H1 (cell line): ENCODE results near the gene ARNT2. TPM values are rescaled to one million over a fixed set of nuclear protein-coding genes. Genes with fewer than 3 reads are reported as not detected.
A peak's percentile ranks its signal among the peaks of the same experiment; 100 is the strongest.

Source experiments
- CTCF ChIA-PET: fragments of 300-600 bp; sonication (Branson Sonifier 250); formaldehyde crosslinking; loops from one replicate; lab custom pipeline; 2021; ENCODE audit not compliant: partially characterized antibody; lab: Charles Lee
- POLR2A ChIA-PET: fragments of 300-600 bp; sonication (Branson Sonifier 250); formaldehyde crosslinking; loops from one replicate; lab custom pipeline; 2021; ENCODE audit warnings: inconsistent platforms; ENCODE audit not compliant: partially characterized antibody; lab: Charles Lee
- DNase-seq, 2 experiments: peaks; one replicate each; pipeline versions ENCODE4 v3.0.0 to v3.0.0-alpha.2; 2010 to 2022; ENCODE audit warnings: low spot score in 2 of 2, low read depth in 1 of 2, mixed read lengths in 1 of 2
- FAIRE-seq: peaks from 2 replicates; lab custom pipeline; 2011; peaks lifted over from hg19 to GRCh38; lab: Jason Lieb, UNC
- H2AFZ ChIP-seq: 2 replicates; pipeline ENCODE4 v1.8.1; 2012; ENCODE audit warnings: low read length, inconsistent platforms
- H2AK5ac ChIP-seq: 2 replicates; pipeline ENCODE4 v1.6.1; 2013; ENCODE audit warnings: low read depth, low read length
- H2BK120ac ChIP-seq: replicated peaks from 2 replicates; pipeline ENCODE3; 2013; ENCODE audit warnings: low read depth, low read length, inconsistent platforms
- H2BK12ac ChIP-seq: 2 replicates; pipeline ENCODE4 v1.6.1; 2013; ENCODE audit warnings: low read depth, low read length
- H2BK15ac ChIP-seq: 2 replicates; pipeline ENCODE4 v1.6.1; 2013; ENCODE audit warnings: low read length
- H2BK20ac ChIP-seq: 2 replicates; pipeline ENCODE4 v1.6.1; 2013; ENCODE audit warnings: low read length
- H2BK5ac ChIP-seq: 2 replicates; pipeline ENCODE4 v1.6.1; 2013; ENCODE audit warnings: low read depth, low read length
- H3K14ac ChIP-seq: 2 replicates; pipeline ENCODE4 v1.6.1; 2013; ENCODE audit warnings: inconsistent platforms; ENCODE audit not compliant: insufficient read length
- H3K18ac ChIP-seq: 2 replicates; pipeline ENCODE4 v1.6.1; 2013; ENCODE audit warnings: low read length; ENCODE audit errors: extremely low read depth
- H3K23ac ChIP-seq: 2 replicates; pipeline ENCODE4 v1.6.1; 2013; ENCODE audit warnings: inconsistent platforms; ENCODE audit not compliant: insufficient read length
- H3K23me2 ChIP-seq: 2 replicates; pipeline ENCODE4 v1.6.1; 2013; ENCODE audit warnings: low read depth, low read length
- H3K27ac ChIP-seq: 2 replicates; pipeline ENCODE4 v1.6.1; 2011; ENCODE audit warnings: low read depth, low read length, inconsistent platforms
- H3K27me3 ChIP-seq, 4 experiments: replicated peaks in 1 of 4; 1 replicate in 1 of 4; 2 replicates in 3 of 4; pipeline versions ENCODE4 v1.6.1 to v1.8.1; 2011 to 2013; ENCODE audit warnings: low read length in 3 of 4, mild to moderate bottlenecking in 3 of 4, inconsistent platforms in 2 of 4, mixed read lengths in 2 of 4, moderate library complexity in 1 of 4; ENCODE audit not compliant: control insufficient read depth in 3 of 4, insufficient read depth in 3 of 4; ENCODE audit errors: extremely low read depth in 1 of 4
- H3K36me3 ChIP-seq, 4 experiments: 2 replicates each; pipeline versions ENCODE4 v1.6.1 to v1.8.1; 2011 to 2013; ENCODE audit warnings: mild to moderate bottlenecking in 4 of 4, low read length in 3 of 4, moderate library complexity in 2 of 4, control low read depth in 1 of 4, inconsistent platforms in 1 of 4; ENCODE audit not compliant: insufficient read depth in 4 of 4, control insufficient read depth in 2 of 4
- H3K4ac ChIP-seq: replicated peaks from 2 replicates; pipeline ENCODE3; 2013; ENCODE audit warnings: low read length, low read depth, mixed read lengths, inconsistent platforms; ENCODE audit not compliant: insufficient read length
- H3K4me1 ChIP-seq, 4 experiments: replicated peaks in 1 of 4; 1 replicate in 1 of 4; 2 replicates in 3 of 4; pipeline versions ENCODE4 v1.6.1 to v1.8.1; 2011 to 2013; ENCODE audit warnings: low read length in 3 of 4, inconsistent platforms in 2 of 4, mixed read lengths in 1 of 4; ENCODE audit not compliant: insufficient read depth in 4 of 4, control insufficient read depth in 3 of 4
- H3K4me2 ChIP-seq, 2 experiments: 2 replicates each; pipeline versions ENCODE4 v1.6.1 to v1.8.1; 2011 to 2013; ENCODE audit warnings: low read depth in 2 of 2, low read length in 2 of 2, control low read depth in 1 of 2, inconsistent platforms in 1 of 2, mild to moderate bottlenecking in 1 of 2; ENCODE audit not compliant: insufficient read depth in 1 of 2
- H3K4me3 ChIP-seq, 4 experiments: fragments of 200-600, 300-600 bp in 1 of 4; sonication (generic), shearing (Covaris generic), sonication (Bioruptor Twin) in 1 of 4; 2 replicates each; pipeline versions ENCODE4 v1.5.1 to v1.8.1; 2011 to 2016; ENCODE audit warnings: low read length in 4 of 4, low read depth in 3 of 4, control low read depth in 2 of 4, inconsistent platforms in 2 of 4, mild to moderate bottlenecking in 2 of 4, mixed read lengths in 1 of 4, moderate library complexity in 1 of 4; ENCODE audit not compliant: insufficient read depth in 2 of 4; ENCODE audit errors: extremely low read depth in 1 of 4
- H3K56ac ChIP-seq: replicated peaks from 2 replicates; pipeline ENCODE3; 2013; ENCODE audit warnings: low read depth, mild to moderate bottlenecking, mixed read lengths, low read length, inconsistent platforms; ENCODE audit not compliant: insufficient read length
- H3K79me1 ChIP-seq: 2 replicates; pipeline ENCODE4 v1.6.1; 2013; ENCODE audit warnings: low read depth, low read length, control low read depth
- H3K79me2 ChIP-seq, 2 experiments: 2 replicates each; pipeline versions ENCODE4 v1.6.1 to v1.8.1; 2012 to 2013; ENCODE audit warnings: low read length in 2 of 2, mild to moderate bottlenecking in 2 of 2, inconsistent platforms in 1 of 2; ENCODE audit not compliant: insufficient read depth in 2 of 2, control insufficient read depth in 1 of 2
- H3K9ac ChIP-seq, 4 experiments: replicated peaks in 1 of 4; 1 replicate in 1 of 4; 2 replicates in 3 of 4; pipeline versions ENCODE4 v1.6.1 to v1.8.1; 2011 to 2013; ENCODE audit warnings: low read depth in 3 of 4, low read length in 3 of 4, control low read depth in 2 of 4, mild to moderate bottlenecking in 2 of 4, moderate library complexity in 2 of 4, inconsistent platforms in 1 of 4; ENCODE audit errors: extremely low read depth in 1 of 4
- H3K9me3 ChIP-seq, 2 experiments: 2 replicates each; pipeline versions ENCODE4 v1.6.1 to v1.8.1; 2012 to 2013; ENCODE audit warnings: mild to moderate bottlenecking in 2 of 2, moderate library complexity in 2 of 2, control low read depth in 1 of 2, inconsistent platforms in 1 of 2, low read depth in 1 of 2, low read length in 1 of 2, mixed read lengths in 1 of 2; ENCODE audit not compliant: insufficient read depth in 2 of 2
- H4K20me1 ChIP-seq, 2 experiments: replicated peaks in 1 of 2; 2 replicates each; pipeline versions ENCODE3 to v1.8.1; 2011 to 2013; ENCODE audit warnings: inconsistent platforms in 2 of 2, low read length in 2 of 2, mild to moderate bottlenecking in 1 of 2; ENCODE audit not compliant: insufficient read depth in 2 of 2, control insufficient read depth in 1 of 2
- H4K5ac ChIP-seq: 2 replicates; pipeline ENCODE4 v1.6.1; 2013; ENCODE audit warnings: low read length, low read depth, mixed read lengths, inconsistent platforms; ENCODE audit not compliant: insufficient read length
- H4K8ac ChIP-seq: 2 replicates; pipeline ENCODE4 v1.8.0; 2013; ENCODE audit warnings: mild to moderate bottlenecking, moderate library complexity, low read length, inconsistent platforms; ENCODE audit not compliant: insufficient read depth; ENCODE audit errors: extremely low read depth
- H4K91ac ChIP-seq: replicated peaks from 2 replicates; pipeline ENCODE3; 2013; ENCODE audit warnings: low read length, mixed read lengths, inconsistent platforms; ENCODE audit not compliant: insufficient read length
- BACH1 ChIP-seq: IDR thresholded peaks from 2 replicates; pipeline ENCODE4 v1.6.1; 2012; ENCODE audit warnings: low read length, improper control_type of control experiment
- KDM4A ChIP-seq: IDR thresholded peaks from one replicate; pipeline ENCODE4 v1.7.1; 2012; ENCODE audit warnings: low read depth, mild to moderate bottlenecking, moderate library complexity, low read length, inconsistent platforms; ENCODE audit not compliant: severe bottlenecking
- MAFK ChIP-seq: IDR thresholded peaks from 2 replicates; pipeline ENCODE4 v1.6.1; 2012; ENCODE audit warnings: low read depth, mild to moderate bottlenecking, improper control_type of control experiment, low read length
- POLR2A ChIP-seq, 2 experiments: IDR thresholded peaks; 1 replicate in 1 of 2; 2 replicates in 1 of 2; pipeline ENCODE4 v1.6.1; 2011; ENCODE audit warnings: low read depth in 2 of 2, low read length in 2 of 2, mild to moderate bottlenecking in 2 of 2; ENCODE audit errors: control extremely low read depth in 1 of 2
- RFX5 ChIP-seq: IDR thresholded peaks from 2 replicates; pipeline ENCODE4 v1.6.1; 2011; ENCODE audit warnings: low read depth, low read length, improper control_type of control experiment, borderline replicate concordance
- SP2 ChIP-seq: IDR thresholded peaks from 2 replicates; pipeline ENCODE4 v1.6.1; 2012; ENCODE audit warnings: mild to moderate bottlenecking, low read length, inconsistent platforms
- TBP ChIP-seq: IDR thresholded peaks from 2 replicates; pipeline ENCODE4 v1.6.1; 2011; ENCODE audit warnings: low read depth, low read length, improper control_type of control experiment
- WGBS, 2 experiments: shearing (Covaris generic) in 1 of 2; methylation state at CpG; one replicate each; pipeline versions ENCODE4 v1.1.6 to v1.1.7; 2013 to 2015; ENCODE audit warnings: low lambda C conversion rate in 2 of 2, mixed read lengths in 2 of 2, inconsistent platforms in 1 of 2, low coverage in 1 of 2, missing lambda C conversion rate in 1 of 2; ENCODE audit not compliant: insufficient replicate concordance in 2 of 2, insufficient coverage in 1 of 2, insufficient read length in 1 of 2; ENCODE audit errors: extremely low coverage in 1 of 2, missing lambda C conversion rate in 1 of 2; 5-methylcytosine and 5-hydroxymethylcytosine counted together
- polyA plus RNA-seq, 7 experiments: library from polyadenylated mRNA; depleted of rRNA in 3 of 7; stranded (reverse) in 5 of 7; unstranded in 2 of 7; fragments of >200 nt in 5 of 7; fragments of 200-250 nt in 2 of 7; gene quantifications; 1 replicate in 5 of 7; 2 replicates in 1 of 7; 4 replicates in 1 of 7; pipeline versions ENCODE4 v1.2.1 to v1.2.3, GENCODE V29; 2011 to 2013; ENCODE audit warnings: missing spikeins in 2 of 7, mixed read lengths in 2 of 7
- total RNA-seq: library from RNA; stranded (reverse); fragmentation: NEBNext Ultra II Directional; extraction: Animal tissue kit (Norgen Biotek cat#: 25700); gene quantifications from 2 replicates; pipeline ENCODE4 v1.2.1, GENCODE V29; 2021
- TF ChIP-seq, protein P1 (sequence below): IDR thresholded peaks from 2 replicates; pipeline ENCODE4 v1.6.1; 2011; ENCODE audit warnings: low read depth, mild to moderate bottlenecking, low read length; ENCODE audit not compliant: insufficient read depth

Gene ARNT2
- total and polyA plus RNA-seq, 2 of the 8 experiments (the other 6 are each of a cell fraction or from before 2014, with no cell fraction given) = 9.5 to 14.6 TPM

GRCh38 chr15:80404761-80405553 lies 775 bp downstream of the ARNT2 start:
- ChIA-PET POLR2A (interaction anchor here (0.9 to 1.7 kb wide), 6 partner anchors 9 to 25 kb away, joined by 3 to 4 read pairs (median 3); no protein-coding TSS in a partner anchor), CTCF (interaction anchor here (0.6 to 7.0 kb wide), 3 partner anchors 10 to 240 kb away, joined by 3 to 42 read pairs (median 3); no protein-coding TSS in a partner anchor)
- Histone ChIP-seq H4K91ac (no peak overlapping the region), H2AK5ac (no peak overlapping the region), H3K4me2 (peak overlapping the region; percentile 81 to 87), H3K23me2 (peaks cover 9% of the 10 kb centered on the region; the same call in 1 of the 2 replicates), H3K27me3 (peaks cover 0 to 8% (median 3%) of the 10 kb centered on the region in 4 experiments; a peak in 4 of 7 replicates), H3K79me1 (no peaks in the 10 kb centered on the region; the same call in 1 of the 2 replicates), H2AFZ (no peak overlapping the region), H2BK20ac (no peak overlapping the region), H3K9ac (peak overlapping the region; percentile 61 to 89 (median 82); a peak in 4 of 7 replicates), H2BK12ac (no peak overlapping the region), H4K8ac (peak overlapping the region; percentile 91), H2BK15ac (no peak overlapping the region), H3K36me3 (no peaks in the 10 kb centered on the region), H4K5ac (no peak overlapping the region), H3K27ac (no peak overlapping the region), H4K20me1 (peaks cover 0 to 3% of the 10 kb centered on the region in 2 experiments), H3K56ac (no peak overlapping the region), H3K79me2 (peaks cover 0 to 13% of the 10 kb centered on the region in 2 experiments; a peak in 3 of 4 replicates), H3K9me3 (no peaks in the 10 kb centered on the region), H2BK120ac (no peak overlapping the region), H3K4me3 (peak overlapping the region; percentile 46 to 81 (median 68)), H3K14ac (no peak overlapping the region), H3K4me1 (peaks cover 0 to 12% (median 5%) of the 10 kb centered on the region in 4 experiments; a peak in 6 of 7 replicates), H3K18ac (no peak overlapping the region), H2BK5ac (no peak overlapping the region), H3K23ac (no peak overlapping the region), H3K4ac (no peak overlapping the region)
- WGBS, 2 experiments = 5% methylated on average over 33 of the region's 33 CpGs; no CpG with 5 or more reads in 1 of the 2 experiments
- DNase-seq (peak in 1 of 2 experiments; percentile 71), FAIRE-seq (no peak)
- TF ChIP-seq SP2 = no peak
- peak; percentile 54 for TF ChIP-seq TBP
- TF ChIP-seq KDM4A = peak; percentile 29
- TF ChIP-seq BACH1 = 0 out of 2 replicates have a peak, but pooled peaks have one; percentile 8
- TF ChIP-seq MAFK = no peak
- TF ChIP-seq POLR2A (IDR thresholded peaks at IDR 0.05; ENCODE audit: control extremely low read depth in 1 of 2, low read depth in 2 of 2, low read length in 2 of 2) = 0 out of 3 replicates have a peak, but pooled peaks of 1 of the 2 experiments have one; percentile 29
- no peak for TF ChIP-seq RFX5
- TF ChIP-seq, protein P1, sequence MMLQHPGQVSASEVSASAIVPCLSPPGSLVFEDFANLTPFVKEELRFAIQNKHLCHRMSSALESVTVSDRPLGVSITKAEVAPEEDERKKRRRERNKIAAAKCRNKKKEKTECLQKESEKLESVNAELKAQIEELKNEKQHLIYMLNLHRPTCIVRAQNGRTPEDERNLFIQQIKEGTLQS = no peak
